Measurements from ENCODE around the gene MVD. TPM values are rescaled to one million over a fixed set of nuclear protein-coding genes. Genes with fewer than 3 reads are reported as not detected.

MVD gene
- total and polyA plus RNA-seq, 2 donors (not counting 1 experiment from before 2014, with no cell fraction given) = 35.9 to 204 TPM

GRCh38 chr16:88608076-88608475 is 54.8 kb downstream of the MVD start:
- Histone ChIP-seq H3K9me3 (ENCODE audit: control insufficient read depth, insufficient read depth, low read depth, low read length) (no peaks in the 10 kb centered on the region), H3K4me3 (replicated peaks in 1 of 4; ENCODE audit: control extremely low read depth in 1 of 4, insufficient read depth in 1 of 4, low read depth in 3 of 4, low read length in 4 of 4) (no peak overlapping the region), H3K9ac (ENCODE audit: insufficient read depth, low read length) (no peak overlapping the region), H3K4me1 (ENCODE audit: control insufficient read depth, extremely low read depth, insufficient read depth, low read length) (no peaks in the 10 kb centered on the region), H3K27me3 (ENCODE audit: control insufficient read depth, insufficient read depth, low read length) (no peaks in the 10 kb centered on the region), H3K4me2 (ENCODE audit: extremely low read depth, insufficient read depth, low read length) (no peak overlapping the region), H3K27ac (ENCODE audit: insufficient read depth, low read length) (no peak overlapping the region), H2AFZ (ENCODE audit: low read length) (no peak overlapping the region), H3K36me3 (ENCODE audit: control insufficient read depth, insufficient read depth, low read length) (peaks cover 14% of the 10 kb centered on the region), H3K79me2 (ENCODE audit: control insufficient read depth, insufficient read depth, low read length) (no peaks in the 10 kb centered on the region), H4K20me1 (ENCODE audit: control insufficient read depth, extremely low read depth, insufficient read depth, low read length) (no peaks in the 10 kb centered on the region)
- TF ChIP-seq EZH2 (IDR thresholded peaks at IDR 0.05; ENCODE audit: low read length, missing control alignments) = no peak
- TF ChIP-seq, protein P1, sequence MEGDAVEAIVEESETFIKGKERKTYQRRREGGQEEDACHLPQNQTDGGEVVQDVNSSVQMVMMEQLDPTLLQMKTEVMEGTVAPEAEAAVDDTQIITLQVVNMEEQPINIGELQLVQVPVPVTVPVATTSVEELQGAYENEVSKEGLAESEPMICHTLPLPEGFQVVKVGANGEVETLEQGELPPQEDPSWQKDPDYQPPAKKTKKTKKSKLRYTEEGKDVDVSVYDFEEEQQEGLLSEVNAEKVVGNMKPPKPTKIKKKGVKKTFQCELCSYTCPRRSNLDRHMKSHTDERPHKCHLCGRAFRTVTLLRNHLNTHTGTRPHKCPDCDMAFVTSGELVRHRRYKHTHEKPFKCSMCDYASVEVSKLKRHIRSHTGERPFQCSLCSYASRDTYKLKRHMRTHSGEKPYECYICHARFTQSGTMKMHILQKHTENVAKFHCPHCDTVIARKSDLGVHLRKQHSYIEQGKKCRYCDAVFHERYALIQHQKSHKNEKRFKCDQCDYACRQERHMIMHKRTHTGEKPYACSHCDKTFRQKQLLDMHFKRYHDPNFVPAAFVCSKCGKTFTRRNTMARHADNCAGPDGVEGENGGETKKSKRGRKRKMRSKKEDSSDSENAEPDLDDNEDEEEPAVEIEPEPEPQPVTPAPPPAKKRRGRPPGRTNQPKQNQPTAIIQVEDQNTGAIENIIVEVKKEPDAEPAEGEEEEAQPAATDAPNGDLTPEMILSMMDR (conservative IDR thresholded peaks at IDR 0.05 in 1 of 2, IDR thresholded peaks at IDR 0.05 in 1 of 2; ENCODE audit: low read depth in 1 of 2, low read length in 2 of 2) = no peak
- no peak for DNase-seq (ENCODE audit: low read depth in 2 of 2)

DNA sequence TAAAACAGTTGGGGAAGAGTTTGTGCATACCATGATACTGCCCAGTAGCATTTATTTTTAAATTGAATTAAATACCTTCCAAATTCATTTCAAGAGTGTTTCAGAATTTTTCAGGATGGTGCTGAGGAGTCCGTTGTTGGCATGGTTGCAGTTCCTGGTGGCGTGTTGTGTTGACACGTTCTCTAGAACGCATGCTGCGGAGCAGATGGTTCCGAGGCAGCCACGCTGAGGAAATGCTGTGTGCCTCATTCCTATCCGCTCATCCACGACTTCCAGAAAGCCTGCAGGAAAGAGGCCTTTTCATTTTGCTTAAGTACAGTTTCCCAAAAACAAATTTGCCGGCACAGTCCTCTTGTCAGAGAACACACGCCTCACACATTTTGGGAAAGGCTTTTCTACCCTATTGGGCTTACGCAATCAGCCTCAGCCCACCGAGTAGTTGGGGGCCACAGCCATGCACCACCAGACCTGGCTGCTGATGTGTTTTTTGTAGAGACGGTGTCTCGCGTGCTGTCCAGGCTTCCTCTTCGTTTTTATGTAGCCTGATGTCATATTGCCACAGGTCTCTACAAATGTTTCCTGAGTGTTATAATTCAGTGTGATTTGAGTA is 56.6 kb downstream of the MVD start:
- H3K9ac ChIP-seq (ENCODE audit: insufficient read depth, low read length) = no peak overlapping the region
- no peak overlapping the region for H3K4me2 ChIP-seq (ENCODE audit: extremely low read depth, insufficient read depth, low read length)
- no peaks in the 10 kb centered on the region for H3K79me2 ChIP-seq (ENCODE audit: control insufficient read depth, insufficient read depth, low read length)
- H3K27me3 ChIP-seq (ENCODE audit: control insufficient read depth, insufficient read depth, low read length) = no peaks in the 10 kb centered on the region
- H3K27ac ChIP-seq (ENCODE audit: insufficient read depth, low read length) = no peak overlapping the region
- H4K20me1 ChIP-seq (ENCODE audit: control insufficient read depth, extremely low read depth, insufficient read depth, low read length) = no peaks in the 10 kb centered on the region
- no peak overlapping the region for H2AFZ ChIP-seq (ENCODE audit: low read length)
- DNase-seq (ENCODE audit: low read depth in 2 of 2) = no peak
- TF ChIP-seq, protein P1 (conservative IDR thresholded peaks at IDR 0.05 in 1 of 2, IDR thresholded peaks at IDR 0.05 in 1 of 2; ENCODE audit: low read depth in 1 of 2, low read length in 2 of 2) = no peak
- no peak for TF ChIP-seq EZH2 (IDR thresholded peaks at IDR 0.05; ENCODE audit: low read length, missing control alignments)
- H3K4me3 ChIP-seq (replicated peaks in 1 of 4; ENCODE audit: control extremely low read depth in 1 of 4, insufficient read depth in 1 of 4, low read depth in 3 of 4, low read length in 4 of 4) = no peak overlapping the region
- H3K36me3 ChIP-seq (ENCODE audit: control insufficient read depth, insufficient read depth, low read length) = peaks cover 17% of the 10 kb centered on the region
- H3K9me3 ChIP-seq (ENCODE audit: control insufficient read depth, insufficient read depth, low read depth, low read length) = no peaks in the 10 kb centered on the region
- H3K4me1 ChIP-seq (ENCODE audit: control insufficient read depth, extremely low read depth, insufficient read depth, low read length) = no peaks in the 10 kb centered on the region

- Histone ChIP-seq H3K4me1 (ENCODE audit: control insufficient read depth, extremely low read depth, insufficient read depth, low read length) (no peaks in the 10 kb centered on the region), H3K79me2 (ENCODE audit: control insufficient read depth, insufficient read depth, low read length) (no peaks in the 10 kb centered on the region), H3K4me2 (ENCODE audit: extremely low read depth, insufficient read depth, low read length) (no peak overlapping the region), H3K9me3 (ENCODE audit: control insufficient read depth, insufficient read depth, low read depth, low read length) (no peaks in the 10 kb centered on the region), H3K9ac (ENCODE audit: insufficient read depth, low read length) (no peak overlapping the region), H3K36me3 (ENCODE audit: control insufficient read depth, insufficient read depth, low read length) (peaks cover 18% of the 10 kb centered on the region), H3K4me3 (replicated peaks in 1 of 4; ENCODE audit: control extremely low read depth in 1 of 4, insufficient read depth in 1 of 4, low read depth in 3 of 4, low read length in 4 of 4) (no peak overlapping the region), H3K27me3 (ENCODE audit: control insufficient read depth, insufficient read depth, low read length) (no peaks in the 10 kb centered on the region), H2AFZ (ENCODE audit: low read length) (no peak overlapping the region), H3K27ac (ENCODE audit: insufficient read depth, low read length) (no peak overlapping the region), H4K20me1 (ENCODE audit: control insufficient read depth, extremely low read depth, insufficient read depth, low read length) (no peaks in the 10 kb centered on the region)
- no peak for DNase-seq (ENCODE audit: low read depth in 2 of 2)
- TF ChIP-seq, protein P1 (conservative IDR thresholded peaks at IDR 0.05 in 1 of 2, IDR thresholded peaks at IDR 0.05 in 1 of 2; ENCODE audit: low read depth in 1 of 2, low read length in 2 of 2) = no peak
- TF ChIP-seq EZH2 (IDR thresholded peaks at IDR 0.05; ENCODE audit: low read length, missing control alignments) = no peak
Measured at GRCh38 chr16:88605186-88606147, 57.4 kb downstream of the MVD start.

Data from fibroblast of lung (primary cell).